ENCODE results near the gene ZP4. TPM values are rescaled to one million over a fixed set of nuclear protein-coding genes. Genes with fewer than 3 reads are reported as not detected.

The ZP4 gene, protein sequence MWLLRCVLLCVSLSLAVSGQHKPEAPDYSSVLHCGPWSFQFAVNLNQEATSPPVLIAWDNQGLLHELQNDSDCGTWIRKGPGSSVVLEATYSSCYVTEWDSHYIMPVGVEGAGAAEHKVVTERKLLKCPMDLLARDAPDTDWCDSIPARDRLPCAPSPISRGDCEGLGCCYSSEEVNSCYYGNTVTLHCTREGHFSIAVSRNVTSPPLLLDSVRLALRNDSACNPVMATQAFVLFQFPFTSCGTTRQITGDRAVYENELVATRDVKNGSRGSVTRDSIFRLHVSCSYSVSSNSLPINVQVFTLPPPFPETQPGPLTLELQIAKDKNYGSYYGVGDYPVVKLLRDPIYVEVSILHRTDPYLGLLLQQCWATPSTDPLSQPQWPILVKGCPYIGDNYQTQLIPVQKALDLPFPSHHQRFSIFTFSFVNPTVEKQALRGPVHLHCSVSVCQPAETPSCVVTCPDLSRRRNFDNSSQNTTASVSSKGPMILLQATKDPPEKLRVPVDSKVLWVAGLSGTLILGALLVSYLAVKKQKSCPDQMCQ
- total RNA-seq: not detected

DNA sequence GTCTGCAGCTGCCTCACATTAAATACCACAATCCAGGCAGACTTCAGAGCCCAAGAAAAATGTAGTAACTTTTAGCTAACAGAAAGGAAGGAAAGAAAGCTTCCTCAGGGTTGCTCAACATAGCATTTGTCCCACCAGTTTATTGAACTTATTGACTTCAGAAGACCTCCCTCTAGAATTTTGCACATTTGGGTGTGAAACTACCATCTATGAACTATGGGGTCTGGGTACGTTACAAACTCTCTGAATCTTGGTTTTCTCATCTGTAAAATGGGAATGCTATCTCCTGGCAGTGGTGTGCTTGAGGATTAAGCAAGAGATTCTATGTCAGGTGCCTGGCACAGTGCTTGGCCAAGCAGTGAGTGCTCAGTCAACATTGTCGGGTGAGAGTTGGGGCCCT, at the start of gene ZP4:
Gene ZP4 (minus strand): TSS at position 101 of the 400 bp plus-strand sequence. CDS start 287 bp downstream, outside the sequence.
- Mint-ChIP-seq H3K27ac (no peak within 1 kb of the TSS), H3K9me3 (no peaks in the 10 kb centered on the region), H3K36me3 (ENCODE audit: low read depth) (no peaks in the 10 kb centered on the region), H3K27me3 (no peaks in the 10 kb centered on the region), H3K4me3 (no peak within 1 kb of the TSS), H3K4me1 (no peaks in the 10 kb centered on the region)
- POLR2A ChIA-PET: no interaction called here
- DNase-seq: no peak
- CTCF ChIA-PET: no interaction called here

DNA sequence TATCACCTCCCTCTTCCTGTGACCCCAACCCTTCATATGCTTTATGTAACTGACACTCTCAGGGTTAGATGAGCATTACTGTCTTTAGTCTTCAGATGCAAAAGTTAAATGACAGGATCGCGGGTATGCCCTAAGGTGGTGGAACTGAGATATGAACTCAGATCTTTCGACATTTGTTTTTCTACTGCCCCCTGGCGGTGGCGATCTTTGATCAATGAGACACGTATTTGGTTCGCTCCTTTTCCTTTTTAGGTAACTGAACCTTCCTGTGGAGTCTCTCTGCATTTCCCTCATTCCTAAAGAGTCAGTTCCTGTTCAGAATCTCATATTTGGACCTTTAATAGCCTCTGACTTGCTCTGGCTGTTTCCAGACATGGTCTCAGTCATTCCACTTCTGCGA, 47.8 kb upstream of the ZP4 start:
- H3K9me3 Mint-ChIP-seq: peaks cover 7% of the 10 kb centered on the region
- POLR2A ChIA-PET: no interaction called here
- no peaks in the 10 kb centered on the region for H3K4me1 Mint-ChIP-seq
- no peak for DNase-seq
- H3K27ac Mint-ChIP-seq: no peak overlapping the region
- H3K27me3 Mint-ChIP-seq: no peaks in the 10 kb centered on the region
- H3K36me3 Mint-ChIP-seq (ENCODE audit: low read depth): no peaks in the 10 kb centered on the region
- CTCF ChIA-PET: no interaction called here
- H3K4me3 Mint-ChIP-seq: no peak overlapping the region

DNA sequence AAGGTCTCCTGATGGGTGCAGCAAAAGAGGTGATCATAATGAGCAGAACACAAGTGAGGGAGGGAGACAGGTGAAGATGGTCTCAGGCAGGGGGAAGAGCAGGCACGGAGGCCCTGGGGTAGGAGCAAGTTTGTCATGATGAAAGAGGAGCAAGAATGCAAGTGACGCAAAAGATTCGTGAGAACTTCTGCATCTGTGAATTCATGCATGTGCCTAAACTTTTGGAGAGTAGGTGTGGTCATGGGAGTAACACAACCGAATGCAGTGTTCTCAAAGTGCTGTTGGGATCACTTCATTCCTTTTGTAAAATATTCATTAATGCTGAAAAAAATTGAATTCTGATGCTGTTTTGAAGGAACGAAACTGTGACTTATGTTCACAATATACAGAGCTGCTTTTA, 47.3 kb upstream of the ZP4 start:
- DNase-seq: no peak
- H3K27me3 Mint-ChIP-seq: no peaks in the 10 kb centered on the region
- H3K4me3 Mint-ChIP-seq: no peak overlapping the region
- H3K36me3 Mint-ChIP-seq (ENCODE audit: low read depth): no peaks in the 10 kb centered on the region
- H3K27ac Mint-ChIP-seq: no peak overlapping the region
- ChIA-PET POLR2A (no interaction called here), CTCF (no interaction called here)
- H3K9me3 Mint-ChIP-seq: peaks cover 7% of the 10 kb centered on the region
- no peaks in the 10 kb centered on the region for H3K4me1 Mint-ChIP-seq

DNA sequence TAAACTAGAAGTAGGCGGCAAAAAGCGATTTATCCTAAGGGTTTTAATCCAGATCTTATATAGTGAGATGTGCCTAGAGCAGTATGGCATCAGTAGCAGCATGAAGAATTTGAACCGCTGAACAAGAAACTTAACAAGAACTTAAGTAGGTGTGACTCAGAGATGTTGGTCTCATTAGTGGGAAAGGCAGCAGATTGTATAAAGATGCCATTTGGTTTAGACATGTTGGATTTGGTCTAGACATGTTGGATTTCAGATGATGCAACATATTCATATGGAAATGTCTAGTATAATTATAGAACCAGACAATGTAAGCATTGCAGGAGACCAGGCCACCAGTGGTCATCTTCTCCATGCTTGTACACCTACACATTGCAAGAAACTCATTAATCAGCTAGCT, 42.1 kb upstream of the ZP4 start:
- H3K27me3 Mint-ChIP-seq: no peaks in the 10 kb centered on the region
- H3K27ac Mint-ChIP-seq: no peak overlapping the region

DNA sequence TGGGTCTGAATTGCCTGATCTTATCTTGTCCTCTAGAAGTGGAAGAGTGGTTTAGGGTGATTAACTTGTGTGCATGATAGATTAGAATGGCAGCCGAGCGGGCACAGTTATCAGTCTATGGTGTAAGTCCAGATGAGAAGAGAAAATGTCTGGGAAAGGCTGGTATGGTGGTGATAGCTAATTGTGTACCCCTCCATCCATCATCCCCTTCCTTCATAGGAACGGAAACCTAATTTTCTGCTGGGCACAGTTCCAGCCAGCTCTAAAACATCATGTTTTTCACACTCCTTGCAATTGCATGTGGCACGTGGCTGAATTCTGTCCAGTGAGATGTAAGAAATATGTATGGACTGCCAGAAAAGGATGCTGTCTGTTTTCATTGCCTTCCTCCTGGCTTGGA, 40.9 kb upstream of the ZP4 start:
- H3K9me3 Mint-ChIP-seq: no peaks in the 10 kb centered on the region
- ChIA-PET POLR2A (no interaction called here), CTCF (no interaction called here)
- H3K4me3 Mint-ChIP-seq: no peak overlapping the region
- DNase-seq: no peak
- H3K36me3 Mint-ChIP-seq (ENCODE audit: low read depth): no peaks in the 10 kb centered on the region
- H3K27ac Mint-ChIP-seq: no peak overlapping the region
- no peaks in the 10 kb centered on the region for H3K4me1 Mint-ChIP-seq
- no peaks in the 10 kb centered on the region for H3K27me3 Mint-ChIP-seq

More for the DNA sequence above, 42.1 kb upstream of the ZP4 start:
- H3K4me3 Mint-ChIP-seq: no peak overlapping the region
- CTCF ChIA-PET: no interaction called here
- H3K36me3 Mint-ChIP-seq (ENCODE audit: low read depth): no peaks in the 10 kb centered on the region
- POLR2A ChIA-PET: no interaction called here
- H3K9me3 Mint-ChIP-seq: peaks cover under 1% of the 10 kb centered on the region
- DNase-seq: no peak
- H3K4me1 Mint-ChIP-seq: no peaks in the 10 kb centered on the region

DNA sequence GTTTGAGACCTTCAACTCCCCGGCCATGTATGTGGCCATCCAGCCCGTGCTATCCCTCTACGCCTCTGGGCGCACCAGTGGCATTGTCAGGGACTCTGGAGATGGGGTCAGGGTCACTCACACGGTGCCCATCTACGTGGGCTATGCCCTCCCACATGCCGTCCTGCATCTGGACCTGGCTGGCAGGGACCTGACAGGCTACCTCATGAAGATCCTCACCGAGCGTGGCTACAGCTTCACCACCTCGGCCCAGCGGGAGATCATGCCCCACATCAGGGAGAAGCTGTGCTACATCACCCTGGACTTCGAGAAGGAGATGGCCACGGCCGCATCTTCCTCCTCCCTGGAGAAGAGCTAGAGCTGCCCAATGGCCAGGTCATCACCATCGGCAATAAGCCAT, 36.5 kb upstream of the ZP4 start:
- no peak overlapping the region for H3K4me3 Mint-ChIP-seq
- POLR2A ChIA-PET: no interaction called here

DNA sequence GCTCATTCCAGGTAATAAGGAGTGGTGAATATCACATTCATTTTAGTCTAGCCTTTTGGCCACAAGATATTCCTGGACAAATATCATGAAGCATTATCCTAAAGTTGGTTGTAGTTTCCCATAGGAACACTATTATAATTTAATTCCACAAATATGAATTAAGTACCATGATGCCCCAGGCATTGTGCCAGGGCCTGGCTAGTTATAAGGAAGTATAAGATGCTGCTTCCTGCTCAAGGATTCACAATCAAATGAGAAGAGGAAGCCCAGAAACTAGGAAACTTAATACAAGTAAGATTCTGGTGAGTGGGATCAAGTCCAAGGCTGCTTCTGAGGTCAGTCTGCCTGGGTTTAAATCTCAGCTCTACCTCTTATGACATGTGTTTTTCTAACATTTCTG, 30.6 kb upstream of the ZP4 start:
- H3K27me3 Mint-ChIP-seq: no peaks in the 10 kb centered on the region
- peaks cover 4% of the 10 kb centered on the region for H3K9me3 Mint-ChIP-seq
- no peak overlapping the region for H3K27ac Mint-ChIP-seq
- H3K36me3 Mint-ChIP-seq (ENCODE audit: low read depth): no peaks in the 10 kb centered on the region
- POLR2A ChIA-PET: no interaction called here
- no peaks in the 10 kb centered on the region for H3K4me1 Mint-ChIP-seq
- CTCF ChIA-PET: no interaction called here
- no peak for DNase-seq
- no peak overlapping the region for H3K4me3 Mint-ChIP-seq

More for the DNA sequence above, 36.5 kb upstream of the ZP4 start:
- no peak for DNase-seq
- CTCF ChIA-PET: no interaction called here
- Mint-ChIP-seq H3K27me3 (no peaks in the 10 kb centered on the region), H3K27ac (no peak overlapping the region), H3K9me3 (no peaks in the 10 kb centered on the region), H3K36me3 (ENCODE audit: low read depth) (no peaks in the 10 kb centered on the region), H3K4me1 (no peaks in the 10 kb centered on the region)

DNA sequence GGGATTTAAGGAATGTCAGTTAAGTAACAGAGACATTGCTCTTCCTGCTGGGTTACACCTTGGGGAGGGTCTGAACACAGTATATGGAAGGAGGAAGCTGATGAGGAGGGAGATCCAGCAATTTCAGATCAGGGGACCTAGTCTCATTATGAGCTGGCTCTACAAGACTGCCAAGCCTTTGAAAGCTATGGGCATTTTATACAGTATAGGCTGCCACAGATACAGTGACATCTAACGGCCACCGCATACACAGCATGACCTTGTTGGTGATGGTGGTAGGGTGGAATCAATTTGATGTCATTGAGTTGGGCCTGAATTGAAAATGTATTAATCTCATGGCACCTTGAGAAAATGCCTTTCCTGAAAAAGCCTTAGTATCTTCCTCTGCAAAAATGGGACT, 22.6 kb upstream of the ZP4 start:
- H3K4me1 Mint-ChIP-seq: no peaks in the 10 kb centered on the region
- peaks cover 5% of the 10 kb centered on the region for H3K9me3 Mint-ChIP-seq

DNA sequence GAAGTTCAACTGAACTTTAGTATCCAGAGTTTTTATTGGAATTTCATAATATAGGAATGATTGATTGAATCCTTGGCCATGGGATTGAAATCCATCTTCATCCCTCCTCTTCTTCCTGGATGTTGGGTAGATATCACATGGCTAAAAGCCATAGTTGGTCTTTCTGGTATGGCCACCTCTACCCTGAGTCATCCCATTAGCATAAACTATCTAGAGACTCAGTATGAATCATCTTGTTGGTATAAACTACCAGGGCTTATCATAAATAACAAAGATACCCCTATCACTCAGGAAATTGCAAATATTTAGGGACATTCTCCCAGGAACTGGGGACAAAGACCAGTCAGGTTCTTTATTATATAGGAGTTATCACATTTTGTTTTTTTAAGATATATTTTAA, 21.2 kb upstream of the ZP4 start:
- Mint-ChIP-seq H3K27ac (no peak overlapping the region), H3K27me3 (no peaks in the 10 kb centered on the region), H3K4me3 (no peak overlapping the region), H3K36me3 (ENCODE audit: low read depth) (no peaks in the 10 kb centered on the region), H3K4me1 (no peaks in the 10 kb centered on the region), H3K9me3 (peaks cover 3% of the 10 kb centered on the region)
- ChIA-PET CTCF (no interaction called here), POLR2A (no interaction called here)
- DNase-seq: no peak

More for the DNA sequence above, 22.6 kb upstream of the ZP4 start:
- no peak for DNase-seq
- ChIA-PET POLR2A (no interaction called here), CTCF (no interaction called here)
- H3K36me3 Mint-ChIP-seq (ENCODE audit: low read depth): no peaks in the 10 kb centered on the region
- H3K27ac Mint-ChIP-seq: no peak overlapping the region
- no peak overlapping the region for H3K4me3 Mint-ChIP-seq
- H3K27me3 Mint-ChIP-seq: no peaks in the 10 kb centered on the region

DNA sequence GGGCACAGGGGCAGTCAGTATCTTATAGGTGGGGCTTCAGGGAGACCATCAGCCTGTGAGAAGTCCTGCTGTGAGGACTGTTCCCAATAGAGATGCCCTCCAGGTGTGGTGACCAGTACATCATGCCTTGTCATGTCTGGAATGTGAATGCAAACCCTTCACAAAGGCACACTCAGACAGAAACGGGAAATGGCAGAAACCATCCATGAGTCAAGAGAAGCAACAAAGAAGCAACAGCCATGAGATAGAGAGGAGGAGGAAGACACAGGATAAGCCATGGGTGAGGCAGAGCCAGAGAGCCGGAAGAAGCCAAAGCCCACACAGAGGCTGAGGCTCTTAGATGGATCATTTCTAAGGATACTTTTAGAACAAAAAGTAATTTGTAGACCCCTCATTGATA, 20.1 kb upstream of the ZP4 start:
- Mint-ChIP-seq H3K27me3 (no peaks in the 10 kb centered on the region), H3K36me3 (ENCODE audit: low read depth) (no peaks in the 10 kb centered on the region), H3K27ac (no peak overlapping the region), H3K9me3 (peaks cover 3% of the 10 kb centered on the region), H3K4me3 (no peak overlapping the region), H3K4me1 (no peaks in the 10 kb centered on the region)
- no peak for DNase-seq
- POLR2A ChIA-PET: no interaction called here
- CTCF ChIA-PET: no interaction called here

DNA sequence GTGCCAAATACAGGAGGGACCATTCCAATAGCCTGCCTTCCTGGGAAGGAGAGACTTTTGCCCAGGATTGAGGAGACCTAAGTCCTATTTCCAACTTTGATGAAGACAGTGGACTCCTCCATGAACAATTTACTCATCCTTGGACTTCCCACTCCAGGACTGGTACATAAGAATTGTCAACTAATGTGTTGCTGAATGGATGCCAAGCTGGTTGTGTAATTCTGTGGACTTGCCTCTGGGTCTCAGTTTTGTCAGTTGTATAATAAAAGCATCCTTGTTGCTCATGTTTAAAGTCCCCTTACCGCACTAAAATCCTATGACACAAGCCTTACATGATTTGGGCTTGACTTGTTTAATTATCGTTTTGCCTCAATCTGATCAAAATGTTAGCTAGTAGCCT, 13.2 kb upstream of the ZP4 start:
- no peaks in the 10 kb centered on the region for H3K4me1 Mint-ChIP-seq
- H3K4me3 Mint-ChIP-seq: no peak overlapping the region
- H3K36me3 Mint-ChIP-seq (ENCODE audit: low read depth): no peaks in the 10 kb centered on the region
- ChIA-PET CTCF (no interaction called here), POLR2A (no interaction called here)
- no peaks in the 10 kb centered on the region for H3K27me3 Mint-ChIP-seq
- DNase-seq: no peak
- H3K27ac Mint-ChIP-seq: no peak overlapping the region
- peaks cover 4% of the 10 kb centered on the region for H3K9me3 Mint-ChIP-seq

DNA sequence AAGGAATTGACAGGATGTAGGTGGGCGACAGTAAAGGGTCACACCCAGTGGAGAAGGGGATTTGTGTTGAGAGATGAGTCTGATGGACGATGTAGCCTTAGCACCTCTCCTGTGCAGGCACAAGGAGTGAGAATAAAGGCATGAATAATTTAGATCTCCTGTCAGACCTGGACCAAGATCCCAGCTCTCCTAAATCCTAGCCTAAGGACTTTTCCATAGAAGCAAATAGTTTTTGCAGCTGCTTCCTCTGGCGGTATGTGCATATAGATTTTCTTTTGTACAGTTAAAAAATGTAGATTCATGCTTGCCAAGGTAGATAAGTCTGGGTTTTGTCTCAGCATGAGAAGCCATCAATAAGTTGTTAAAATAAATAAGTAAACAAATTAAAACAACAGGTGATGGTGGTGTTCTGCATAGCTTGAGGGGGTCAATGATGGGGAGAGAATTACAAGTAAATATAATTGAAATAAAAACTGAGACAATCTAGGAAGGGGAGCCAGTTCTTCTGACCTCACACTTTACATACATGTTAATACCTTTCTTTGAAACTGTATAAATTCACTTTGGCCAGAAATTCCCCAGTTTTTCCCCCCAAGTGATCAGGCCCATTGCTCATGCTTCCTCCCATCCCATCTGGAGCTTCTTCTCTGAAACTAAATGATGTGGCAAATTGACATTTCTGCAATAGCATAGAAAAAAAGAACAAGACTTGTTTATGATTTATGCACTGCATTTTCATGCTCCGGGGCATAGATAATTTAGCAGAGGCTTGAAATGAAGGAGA, 12.4 kb upstream of the ZP4 start:
- H3K36me3 Mint-ChIP-seq (ENCODE audit: low read depth): no peaks in the 10 kb centered on the region
- CTCF ChIA-PET: no interaction called here
- no peak overlapping the region for H3K27ac Mint-ChIP-seq
- peaks cover 4% of the 10 kb centered on the region for H3K9me3 Mint-ChIP-seq
- H3K27me3 Mint-ChIP-seq: no peaks in the 10 kb centered on the region
- H3K4me1 Mint-ChIP-seq: no peaks in the 10 kb centered on the region
- no peak overlapping the region for H3K4me3 Mint-ChIP-seq
- DNase-seq: no peak
- POLR2A ChIA-PET: no interaction called here

DNA sequence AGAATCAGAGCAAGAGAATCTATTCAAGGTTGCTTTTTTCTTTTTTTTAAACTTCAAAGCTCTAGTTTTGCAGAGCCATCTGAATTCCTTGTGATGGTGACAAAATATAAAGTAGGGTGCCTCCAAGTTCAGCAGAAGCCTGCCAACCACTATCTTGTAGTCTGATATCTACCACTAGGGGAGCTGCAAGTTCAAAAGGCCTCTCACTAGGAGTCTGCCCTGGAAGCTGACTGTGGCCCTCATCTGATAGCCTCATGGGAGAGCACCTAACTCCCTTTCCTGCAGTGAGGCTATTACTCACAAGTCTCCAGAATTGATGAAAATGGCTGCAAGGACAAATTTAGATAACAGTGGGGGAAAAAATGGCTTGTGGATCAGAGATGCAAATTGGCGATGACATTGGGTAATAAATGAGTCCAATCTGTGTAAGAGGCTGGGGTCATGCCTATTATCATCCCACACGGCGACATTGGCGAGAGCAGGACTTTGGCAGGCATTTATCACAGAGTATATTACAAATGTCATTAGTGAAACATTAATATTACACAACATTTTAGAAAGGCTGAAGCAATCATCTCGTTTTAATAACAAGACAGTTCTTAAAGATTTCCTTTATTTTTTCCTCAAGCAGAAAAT, 10.7 kb upstream of the ZP4 start:
- no peaks in the 10 kb centered on the region for H3K27me3 Mint-ChIP-seq
- no peak overlapping the region for H3K4me3 Mint-ChIP-seq
- CTCF ChIA-PET: no interaction called here
- no peaks in the 10 kb centered on the region for H3K4me1 Mint-ChIP-seq
- no peaks in the 10 kb centered on the region for H3K36me3 Mint-ChIP-seq (ENCODE audit: low read depth)
- POLR2A ChIA-PET: no interaction called here
- DNase-seq: no peak
- peaks cover 4% of the 10 kb centered on the region for H3K9me3 Mint-ChIP-seq
- H3K27ac Mint-ChIP-seq: no peak overlapping the region
